Mesendoderm (in vitro differentiated cells): ENCODE results near the gene ZSCAN18. TPM values are rescaled to one million over a fixed set of nuclear protein-coding genes. Genes with fewer than 3 reads are reported as not detected.
"Not testable (repeated sequence)": the region's sequence is repeated elsewhere in the genome, so short reads cannot be mapped to it uniquely, and the experiment has no call there.

Experiments used
- DNase-seq: peaks from one replicate; pipeline ENCODE4 v3.0.0; 2013
- H2AK5ac ChIP-seq: 2 replicates; pipeline ENCODE4 v1.6.1; 2013; ENCODE audit warnings: low read length, inconsistent platforms
- H2BK120ac ChIP-seq: 2 replicates; pipeline ENCODE4 v1.6.1; 2013; ENCODE audit warnings: low read depth, mild to moderate bottlenecking, low read length, moderate library complexity, mixed read lengths
- H2BK15ac ChIP-seq: replicated peaks from 2 replicates; pipeline ENCODE4 v1.6.1; 2013; ENCODE audit warnings: low read depth, mild to moderate bottlenecking, moderate library complexity
- H2BK5ac ChIP-seq: 2 replicates; pipeline ENCODE4 v1.6.1; 2013; ENCODE audit warnings: low read length, inconsistent platforms
- H3K18ac ChIP-seq: 2 replicates; pipeline ENCODE4 v1.6.1; 2013; ENCODE audit warnings: mild to moderate bottlenecking, low read length, mixed read lengths
- H3K23ac ChIP-seq: one replicate; pipeline ENCODE4 v1.6.1; 2013; ENCODE audit warnings: low read length
- H3K27ac ChIP-seq: 2 replicates; pipeline ENCODE4 v1.5.1; 2013; ENCODE audit warnings: low read depth, mild to moderate bottlenecking, inconsistent platforms, low read length, moderate library complexity
- H3K27me3 ChIP-seq: 2 replicates; pipeline ENCODE4 v1.6.1; 2013; ENCODE audit warnings: low read length, control low read depth, mild to moderate bottlenecking, inconsistent platforms; ENCODE audit not compliant: insufficient read depth, poor library complexity
- H3K36me3 ChIP-seq: 2 replicates; pipeline ENCODE4 v1.6.1; 2013; ENCODE audit warnings: low read length, inconsistent platforms; ENCODE audit not compliant: control insufficient read depth, insufficient read depth
- H3K4ac ChIP-seq: one replicate; pipeline ENCODE4 v1.6.1; 2013; ENCODE audit warnings: low read depth, mild to moderate bottlenecking, low read length, moderate library complexity
- H3K4me1 ChIP-seq: 2 replicates; pipeline ENCODE4 v1.6.1; 2013; ENCODE audit warnings: low read depth, low read length, inconsistent platforms; ENCODE audit not compliant: control insufficient read depth
- H3K4me2 ChIP-seq: 2 replicates; pipeline ENCODE4 v1.6.1; 2013; ENCODE audit warnings: low read length
- H3K4me3 ChIP-seq: 2 replicates; pipeline ENCODE4 v1.5.1; 2013; ENCODE audit warnings: mild to moderate bottlenecking, low read length
- H3K56ac ChIP-seq: one replicate; pipeline ENCODE4 v1.6.1; 2013; ENCODE audit warnings: low read length
- H3K79me1 ChIP-seq: 2 replicates; pipeline ENCODE4 v1.6.1; 2013; ENCODE audit warnings: low read length, inconsistent platforms
- H3K79me2 ChIP-seq: 2 replicates; pipeline ENCODE4 v1.6.1; 2013; ENCODE audit warnings: mild to moderate bottlenecking, low read length; ENCODE audit not compliant: control insufficient read depth, insufficient read depth
- H3K9ac ChIP-seq: 2 replicates; pipeline ENCODE4 v1.6.1; 2013; ENCODE audit warnings: low read length, inconsistent platforms
- H4K5ac ChIP-seq: one replicate; pipeline ENCODE4 v1.6.1; 2013; ENCODE audit warnings: low read length
- H4K8ac ChIP-seq: one replicate; pipeline ENCODE4 v1.6.1; 2013; ENCODE audit warnings: low read depth, mild to moderate bottlenecking, control low read depth, low read length, moderate library complexity
- WGBS: extraction: QIAGEN DNeasy Blood & Tissue Kit; methylation state at CpG from one replicate; pipeline ENCODE4 v1.1.7; 2013; ENCODE audit warnings: low lambda C conversion rate, missing lambda C conversion rate; ENCODE audit not compliant: insufficient coverage; ENCODE audit errors: extremely low coverage; 5-methylcytosine and 5-hydroxymethylcytosine counted together
- polyA plus RNA-seq, 2 experiments: library from polyadenylated mRNA; stranded (reverse); fragments of 200-250 nt; gene quantifications; one replicate each; pipeline ENCODE4 v1.2.3, GENCODE V29; 2013

The ZSCAN18 gene
- polyA plus RNA-seq (2013, experiment 1 of 2): 16.2 TPM
- 17.3 TPM for polyA plus RNA-seq (2013, experiment 2 of 2)

- Histone ChIP-seq H2BK15ac (no peak within 1 kb of the TSS), H2AK5ac (no peak within 1 kb of the TSS), H3K4me3 (peak within 1 kb of the TSS; percentile 83), H2BK5ac (peak within 1 kb of the TSS; percentile 76), H3K56ac (peak within 1 kb of the TSS; percentile 96), H3K79me2 (peaks cover 3% of the 10 kb centered on the region), H3K4me2 (peak within 1 kb of the TSS; percentile 88), H3K4ac (peak within 1 kb of the TSS; percentile 72), H2BK120ac (peak within 1 kb of the TSS; percentile 8), H3K4me1 (no peaks in the 10 kb centered on the region), H3K36me3 (no peaks in the 10 kb centered on the region), H3K79me1 (peaks cover 4% of the 10 kb centered on the region), H3K9ac (peak within 1 kb of the TSS; percentile 87), H4K5ac (no peak within 1 kb of the TSS), H3K27ac (no peak within 1 kb of the TSS), H4K8ac (no peak within 1 kb of the TSS), H3K27me3 (no peaks in the 10 kb centered on the region), H3K18ac (peak within 1 kb of the TSS; percentile 89), H3K23ac (no peak within 1 kb of the TSS)
- no CpG with 5 or more reads among the region's 67 CpGs for WGBS
- DNase-seq: peak; percentile 99
Measured at GRCh38 chr19:58097781-58098681, at the start of gene ZSCAN18. Gene ZSCAN18 (minus strand): TSS chr19:58098231. CDS start chr19:58090267, 7,964 bp downstream.

- not testable (repeated sequence) for H3K4me3 ChIP-seq, H3K4me2 ChIP-seq, H3K4ac ChIP-seq, H2BK120ac ChIP-seq, H3K9ac ChIP-seq, DNase-seq, H2BK15ac ChIP-seq, H3K27ac ChIP-seq, H3K79me2 ChIP-seq, H4K5ac ChIP-seq, H3K18ac ChIP-seq, H3K56ac ChIP-seq, H3K4me1 ChIP-seq, H2AK5ac ChIP-seq, H3K79me1 ChIP-seq, H3K23ac ChIP-seq, H2BK5ac ChIP-seq, H3K36me3 ChIP-seq, H3K27me3 ChIP-seq, H4K8ac ChIP-seq
- no CpG with 5 or more reads among the region's 28 CpGs for WGBS
Measured at GRCh38 chr19:58147475-58147874, 49.4 kb upstream of the ZSCAN18 start.

DNA sequence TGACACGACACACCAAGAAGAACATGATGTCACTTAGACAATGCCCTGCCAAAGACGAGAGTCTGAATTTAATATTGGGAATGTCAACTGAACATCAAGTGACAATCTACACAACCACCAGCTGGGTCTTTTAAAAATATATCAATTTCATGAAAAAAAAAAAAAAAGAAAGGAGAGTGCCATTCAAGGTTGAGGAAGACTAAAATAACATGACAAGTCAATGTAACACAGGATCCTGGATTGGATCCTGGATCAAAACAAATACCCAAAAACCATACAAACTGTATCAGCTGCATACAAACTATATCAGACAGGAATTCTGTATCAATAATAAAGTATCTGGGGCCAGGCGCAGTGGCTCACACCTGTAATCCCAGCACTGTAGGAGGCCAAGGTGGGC, 47.8 kb upstream of the ZSCAN18 start:
- Histone ChIP-seq H2BK120ac (no peak overlapping the region), H3K4me3 (no peak overlapping the region), H4K8ac (no peak overlapping the region), H2AK5ac (no peak overlapping the region), H3K4ac (no peak overlapping the region), H3K56ac (no peak overlapping the region), H3K36me3 (peaks cover 2% of the 10 kb centered on the region), H3K79me2 (no peaks in the 10 kb centered on the region), H2BK15ac (no peak overlapping the region), H3K9ac (no peak overlapping the region), H3K4me1 (no peaks in the 10 kb centered on the region), H3K27ac (no peak overlapping the region), H2BK5ac (no peak overlapping the region), H4K5ac (no peak overlapping the region), H3K23ac (no peak overlapping the region), H3K79me1 (no peaks in the 10 kb centered on the region), H3K18ac (no peak overlapping the region), H3K4me2 (no peak overlapping the region), H3K27me3 (no peaks in the 10 kb centered on the region)
- WGBS: no CpG with 5 or more reads among the region's 3 CpGs
- no peak for DNase-seq

DNA sequence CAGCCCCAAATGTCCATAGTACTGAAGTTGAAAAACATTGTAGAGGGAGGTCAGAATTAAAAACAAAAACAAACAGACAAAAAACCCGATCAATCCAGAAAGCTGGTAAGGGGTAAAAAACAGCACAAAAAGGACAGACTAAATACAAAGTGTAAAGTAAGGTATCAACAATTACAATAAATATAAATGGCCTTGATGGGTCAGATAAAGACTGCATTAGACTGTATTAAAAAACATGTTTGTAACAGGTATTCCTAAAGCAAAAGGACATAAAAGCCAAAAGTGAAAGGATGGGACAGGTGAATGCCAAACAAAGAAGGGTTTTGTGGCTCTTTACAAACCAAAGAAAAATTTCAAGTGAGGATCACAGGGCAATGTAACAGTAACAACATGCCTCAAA, 36.2 kb upstream of the ZSCAN18 start:
- Histone ChIP-seq H3K4me3 (no peak overlapping the region), H3K9ac (no peak overlapping the region), H4K5ac (no peak overlapping the region), H3K4me1 (no peaks in the 10 kb centered on the region), H2BK15ac (no peak overlapping the region), H3K27me3 (no peaks in the 10 kb centered on the region), H3K4ac (no peak overlapping the region), H2BK120ac (no peak overlapping the region), H2AK5ac (no peak overlapping the region), H3K23ac (no peak overlapping the region), H3K56ac (no peak overlapping the region), H3K18ac (no peak overlapping the region), H3K4me2 (no peak overlapping the region), H4K8ac (no peak overlapping the region), H3K79me2 (no peaks in the 10 kb centered on the region), H3K79me1 (no peaks in the 10 kb centered on the region), H3K27ac (no peak overlapping the region), H3K36me3 (peaks cover 4% of the 10 kb centered on the region), H2BK5ac (no peak overlapping the region)
- no peak for DNase-seq
- WGBS: no CpG with 5 or more reads among the region's 1 CpG

GRCh38 chr19:58129284-58129683, 31.3 kb upstream of the ZSCAN18 start:
- Histone ChIP-seq H3K4me3 (peak overlapping the region; percentile 0), H2BK120ac (no peak overlapping the region), H3K4me1 (no peaks in the 10 kb centered on the region), H2BK15ac (no peak overlapping the region), H2AK5ac (no peak overlapping the region), H3K36me3 (peaks cover 12% of the 10 kb centered on the region), H3K27ac (no peak overlapping the region), H3K79me2 (no peaks in the 10 kb centered on the region), H3K4me2 (no peak overlapping the region), H3K27me3 (no peaks in the 10 kb centered on the region), H3K79me1 (no peaks in the 10 kb centered on the region), H2BK5ac (no peak overlapping the region), H3K23ac (no peak overlapping the region), H3K56ac (no peak overlapping the region), H4K8ac (no peak overlapping the region), H3K18ac (no peak overlapping the region), H4K5ac (no peak overlapping the region), H3K4ac (no peak overlapping the region), H3K9ac (no peak overlapping the region)
- no peak for DNase-seq
- no CpG with 5 or more reads among the region's 3 CpGs for WGBS
